K562 (cell line): ENCODE data around the gene YARS1. TPM values are rescaled to one million over a fixed set of nuclear protein-coding genes. Genes with fewer than 3 reads are reported as not detected.

Experiments used
- ATAC-seq: fragments of 200-7000 bp; cut with Tn5 transposase; 3 replicates; pipeline ENCODE4 v1.9.1; 2020; ENCODE audit warnings: moderate library complexity
- BruUV-seq: library from RNA; stranded (reverse); fragments of 400-500 nt; replicated peaks from 2 replicates; lab custom pipeline; 2021; lab: Mats Ljungman, UMichigan
- CTCF ChIA-PET: fragments of 300-600 bp; formaldehyde crosslinking; extraction: SDS; loops from one replicate; lab custom pipeline; 2021; ENCODE audit warnings: low intra/inter-chr PET ratio; lab: Yijun Ruan, JAX
- POLR2A ChIA-PET: fragments of 300-600, 350-650 bp; sonication (Branson Sonifier 250); formaldehyde crosslinking; extraction: SDS; loops from one replicate; lab custom pipeline; 2021; ENCODE audit warnings: antibody characterized with exemption, inconsistent platforms; lab: Yijun Ruan, JAX
- DNase-seq, 4 experiments: peaks; one replicate each; pipeline versions ENCODE4 v3.0.0 to v3.0.0-alpha.2; 2011 to 2018; ENCODE audit warnings: low spot score in 3 of 4, mixed read lengths in 3 of 4; ENCODE audit errors: extremely low read depth in 1 of 4
- FAIRE-seq: peaks from 2 replicates; lab custom pipeline; 2011; peaks lifted over from hg19 to GRCh38; lab: Jason Lieb, UNC
- H2AFZ ChIP-seq: 2 replicates; pipeline ENCODE4 v1.6.0; 2011; ENCODE audit warnings: low read depth, low read length, control low read depth, inconsistent platforms
- H3K27ac ChIP-seq: fragments of 200-600 bp; 3 replicates; pipeline ENCODE4 v1.8.0; 2011; ENCODE audit warnings: low read depth, mild to moderate bottlenecking, control low read depth, inconsistent platforms, low read length, moderate library complexity, mixed read lengths; ENCODE audit errors: extremely low read depth
- H3K27me3 ChIP-seq, 2 experiments: fragments of 300-600 bp in 1 of 2; 2 replicates in 1 of 2; 3 replicates in 1 of 2; pipeline versions ENCODE4 v1.6.0 to v1.8.0; 2011; ENCODE audit warnings: inconsistent platforms in 2 of 2, low read length in 2 of 2, mild to moderate bottlenecking in 1 of 2, mixed read lengths in 1 of 2, moderate library complexity in 1 of 2; ENCODE audit not compliant: control insufficient read depth in 2 of 2, insufficient read depth in 2 of 2
- H3K36me3 ChIP-seq: fragments of 300-600 bp; 3 replicates; pipeline ENCODE4 v1.8.0; 2011; ENCODE audit warnings: mild to moderate bottlenecking, low read length, inconsistent platforms; ENCODE audit not compliant: control insufficient read depth, insufficient read depth
- H3K4me1 ChIP-seq, 2 experiments: fragments of 200-600 bp in 1 of 2; replicated peaks in 1 of 2; 2 replicates in 1 of 2; 3 replicates in 1 of 2; pipeline versions ENCODE4 v1.5.1 to v1.8.0; 2011; ENCODE audit warnings: inconsistent platforms in 2 of 2, low read length in 2 of 2, mild to moderate bottlenecking in 1 of 2, mixed read lengths in 1 of 2, moderate library complexity in 1 of 2; ENCODE audit not compliant: control insufficient read depth in 2 of 2, insufficient read depth in 2 of 2
- H3K4me2 ChIP-seq: 2 replicates; pipeline ENCODE4 v1.6.1; 2011; ENCODE audit warnings: low read length, control low read depth, inconsistent platforms, mixed read lengths; ENCODE audit not compliant: insufficient read depth
- H3K4me3 ChIP-seq: fragments of 200-600 bp; sonication (generic), shearing (Covaris generic); 2 replicates; pipeline ENCODE4 v1.5.1; 2016; ENCODE audit warnings: control low read depth, inconsistent platforms
- H3K79me2 ChIP-seq: fragments of 200-600 bp; 3 replicates; pipeline ENCODE4 v1.8.0; 2011; ENCODE audit warnings: low read length, inconsistent platforms; ENCODE audit not compliant: control insufficient read depth, insufficient read depth
- H3K9ac ChIP-seq, 2 experiments: 2 replicates each; pipeline versions ENCODE4 v1.6.0 to v1.6.1; 2011; ENCODE audit warnings: low read depth in 2 of 2, low read length in 2 of 2, control low read depth in 1 of 2, inconsistent platforms in 1 of 2, mild to moderate bottlenecking in 1 of 2, mixed read lengths in 1 of 2; ENCODE audit not compliant: insufficient read depth in 1 of 2
- H3K9me1 ChIP-seq: one replicate; pipeline ENCODE4 v1.6.0; 2011; ENCODE audit warnings: inconsistent platforms, mild to moderate bottlenecking, low read length, moderate library complexity; ENCODE audit not compliant: control insufficient read depth, insufficient read depth
- H3K9me3 ChIP-seq: replicated peaks from 2 replicates; pipeline ENCODE4 v1.5.1; 2011; ENCODE audit warnings: low read depth, low read length, inconsistent platforms; ENCODE audit not compliant: control insufficient read depth, insufficient read depth
- H4K20me1 ChIP-seq: replicated peaks from 2 replicates; pipeline ENCODE4 v1.6.1; 2011; ENCODE audit warnings: low read length, inconsistent platforms, mixed read lengths; ENCODE audit not compliant: control insufficient read depth, insufficient read depth
- E2F1 ChIP-seq: sonication (generic); formaldehyde crosslinking; IDR thresholded peaks from 2 replicates; pipeline ENCODE4 v1.8.1; 2023; ENCODE audit warnings: mild to moderate bottlenecking, missing genetic modification reagents, moderate library complexity
- PRDM10 ChIP-seq: fragments of 450-650 bp; IDR thresholded peaks from 2 replicates; pipeline ENCODE4 v1.6.1; 2018; ENCODE audit not compliant: partially characterized antibody
- RFX1 ChIP-seq: fragments of 450-650 bp; IDR thresholded peaks from 2 replicates; pipeline ENCODE4 v1.6.1; 2016; ENCODE audit warnings: mild to moderate bottlenecking, moderate library complexity
- TEAD2 ChIP-seq: fragments of 450-650 bp; IDR thresholded peaks from 2 replicates; pipeline ENCODE4 v1.6.1; 2016; ENCODE audit warnings: missing genetic modification characterization, control low read depth, missing compliant biosample characterization
- USF2 ChIP-seq: sonication (generic); formaldehyde crosslinking; IDR thresholded peaks from 2 replicates; pipeline ENCODE4 v1.5.0; 2020; ENCODE audit warnings: missing genetic modification reagents
- ZNF311 ChIP-seq: fragments of 250-450 bp; sonication (Bioruptor Pico); IDR thresholded peaks from 2 replicates; pipeline ENCODE4 v1.4.0; 2020; ENCODE audit warnings: mild to moderate bottlenecking, moderate library complexity
- WGBS: fragments of 100-300 bp; shearing (Covaris generic); methylation state at CpG from one replicate; pipeline ENCODE4 v1.1.6; 2016; ENCODE audit warnings: low coverage, mixed read lengths; ENCODE audit not compliant: insufficient coverage; ENCODE audit errors: missing lambda C conversion rate; 5-methylcytosine and 5-hydroxymethylcytosine counted together
- in situ Hi-C: fragments of 300-500 bp; cut with MboI; formaldehyde crosslinking; loops from 4 replicates; pipeline ENCODE4 v1.15.0; 2018; ENCODE audit warnings: inconsistent platforms, mixed read lengths
- intact Hi-C: fragments of 100-400 bp; cut with micrococcal nuclease; formaldehyde crosslinking; loops from 2 replicates; pipeline ENCODE4 v1.14.2; 2022
- polyA plus RNA-seq, 8 experiments: library from polyadenylated mRNA; depleted of rRNA in 4 of 8; stranded (reverse) in 5 of 8; unstranded in 3 of 8; fragments of >200 nt; fragmentation: Nextera tagmentation in 2 of 8; fragmentation: Illumina TruSeq in 1 of 8; extraction: Ambion mirVana in 2 of 8; extraction: Trizol in 1 of 8; gene quantifications; 2 replicates each; pipeline versions ENCODE4 v1.2.1 to v1.2.3, GENCODE V29; 2011 to 2014; ENCODE audit warnings: inconsistent platforms in 1 of 8, missing spikeins in 1 of 8
- total RNA-seq, 7 experiments: library from RNA; depleted of rRNA in 6 of 7; stranded (reverse); fragments of >200 nt in 6 of 7; fragmentation: Illumina TruSeq in 2 of 7; extraction: Trizol in 2 of 7; gene quantifications; 2 replicates each; pipeline versions ENCODE4 v1.2.1 to v1.2.3, GENCODE V29; 2011 to 2021; ENCODE audit warnings: low replicate concordance in 1 of 7
- TF ChIP-seq, protein P1 (sequence below), 3 experiments: IDR thresholded peaks in 2 of 3; conservative IDR thresholded peaks in 1 of 3; 2 replicates each; pipeline ENCODE4 v1.5.1; 2011 to 2012; ENCODE audit warnings: low read length in 3 of 3, mild to moderate bottlenecking in 3 of 3, control low read depth in 2 of 3, improper control_type of control experiment in 1 of 3, inconsistent platforms in 1 of 3, low read depth in 1 of 3, mixed read lengths in 1 of 3, moderate library complexity in 1 of 3; ENCODE audit not compliant: insufficient read depth in 2 of 3

Gene YARS1
- total and polyA plus RNA-seq, 9 of the 15 experiments (the other 6 are each of a cell fraction or from before 2014, with no cell fraction given) = 66.2 to 336 (median 201) TPM

- no peaks in the 10 kb centered on the region for H3K27me3 ChIP-seq
- H3K9me3 ChIP-seq = no peaks in the 10 kb centered on the region
- no TSS peak for BruUV-seq
- no peaks in the 10 kb centered on the region for H3K9me1 ChIP-seq
- H4K20me1 ChIP-seq = no peaks in the 10 kb centered on the region
- 95% methylated on average over 7 of the region's 7 CpGs for WGBS
- no peak overlapping the region for H2AFZ ChIP-seq
- DNase-seq = no peak
- intact Hi-C loops = no loop called here
- H3K4me2 ChIP-seq = no peak overlapping the region
- H3K27ac ChIP-seq = no peak overlapping the region
- H3K4me3 ChIP-seq = no peak overlapping the region
- peaks cover 85% of the 10 kb centered on the region for H3K36me3 ChIP-seq
- in situ Hi-C loops = no loop called here
- TF ChIP-seq TEAD2 = no peak
- TF ChIP-seq RFX1 = peak; percentile 25; the same call in 1 of the 2 replicates
- TF ChIP-seq, protein P1, sequence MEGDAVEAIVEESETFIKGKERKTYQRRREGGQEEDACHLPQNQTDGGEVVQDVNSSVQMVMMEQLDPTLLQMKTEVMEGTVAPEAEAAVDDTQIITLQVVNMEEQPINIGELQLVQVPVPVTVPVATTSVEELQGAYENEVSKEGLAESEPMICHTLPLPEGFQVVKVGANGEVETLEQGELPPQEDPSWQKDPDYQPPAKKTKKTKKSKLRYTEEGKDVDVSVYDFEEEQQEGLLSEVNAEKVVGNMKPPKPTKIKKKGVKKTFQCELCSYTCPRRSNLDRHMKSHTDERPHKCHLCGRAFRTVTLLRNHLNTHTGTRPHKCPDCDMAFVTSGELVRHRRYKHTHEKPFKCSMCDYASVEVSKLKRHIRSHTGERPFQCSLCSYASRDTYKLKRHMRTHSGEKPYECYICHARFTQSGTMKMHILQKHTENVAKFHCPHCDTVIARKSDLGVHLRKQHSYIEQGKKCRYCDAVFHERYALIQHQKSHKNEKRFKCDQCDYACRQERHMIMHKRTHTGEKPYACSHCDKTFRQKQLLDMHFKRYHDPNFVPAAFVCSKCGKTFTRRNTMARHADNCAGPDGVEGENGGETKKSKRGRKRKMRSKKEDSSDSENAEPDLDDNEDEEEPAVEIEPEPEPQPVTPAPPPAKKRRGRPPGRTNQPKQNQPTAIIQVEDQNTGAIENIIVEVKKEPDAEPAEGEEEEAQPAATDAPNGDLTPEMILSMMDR (IDR thresholded peaks at IDR 0.05 in 2 of 3, conservative IDR thresholded peaks at IDR 0.05 in 1 of 3; ENCODE audit: insufficient read depth in 2 of 3, low read depth in 1 of 3, low read length in 3 of 3) = peak; percentile 15 to 71 (median 53); a peak in 3 of 6 replicates
- peaks cover 9% of the 10 kb centered on the region; the same call in 1 of the 3 replicates for H3K79me2 ChIP-seq
- FAIRE-seq = no peak
- ATAC-seq = no peak
- POLR2A ChIA-PET = interaction anchor here (0.5 to 1.2 kb wide), 2 partner anchors 10 to 231 kb away, joined by 4 to 5 read pairs; no protein-coding TSS in a partner anchor
- CTCF ChIA-PET = interaction anchor here (0.5 to 1.1 kb wide), 3 partner anchors 44 to 259 kb away, joined by 3 read pairs; no protein-coding TSS in a partner anchor
- H3K4me1 ChIP-seq = no peaks in the 10 kb centered on the region
- H3K9ac ChIP-seq = no peak overlapping the region
Observed at GRCh38 chr1:32828341-32828740, 11.2 kb upstream of the YARS1 start.

GRCh38 chr1:32825181-32825580, 8.0 kb upstream of the YARS1 start:
- H3K9me3 ChIP-seq = no peaks in the 10 kb centered on the region
- intact Hi-C loops (no loop called here), in situ Hi-C loops (no loop called here)
- ChIA-PET CTCF (no interaction called here), POLR2A (no interaction called here)
- H3K4me3 ChIP-seq = no peak overlapping the region
- H3K27me3 ChIP-seq = no peaks in the 10 kb centered on the region
- no peak overlapping the region for H3K4me2 ChIP-seq
- H3K79me2 ChIP-seq = peaks cover 36% of the 10 kb centered on the region
- H4K20me1 ChIP-seq = no peaks in the 10 kb centered on the region
- H3K9me1 ChIP-seq = no peaks in the 10 kb centered on the region
- no TSS peak for BruUV-seq
- ATAC-seq (no peak), DNase-seq (no peak), FAIRE-seq (no peak)
- no peak overlapping the region for H2AFZ ChIP-seq
- no peak overlapping the region for H3K27ac ChIP-seq
- H3K9ac ChIP-seq = no peak overlapping the region
- H3K4me1 ChIP-seq = peaks cover 0 to 7% of the 10 kb centered on the region in 2 experiments; a peak in 3 of 5 replicates
- WGBS = 73% methylated on average over 3 of the region's 3 CpGs
- H3K36me3 ChIP-seq = peaks cover 67% of the 10 kb centered on the region
- no peak for TF ChIP-seq PRDM10
- no peak for TF ChIP-seq ZNF311 (CRISPR knock-in tag)
- TF ChIP-seq USF2 = no peak
- no peak for TF ChIP-seq E2F1 (CRISPR knock-in tag)
